ENCODE measurements around the gene ZGPAT.
"Not testable (repeated sequence)": the region's sequence is repeated elsewhere in the genome, so short reads cannot be mapped to it uniquely, and the experiment has no call there.

The ZGPAT gene, protein sequence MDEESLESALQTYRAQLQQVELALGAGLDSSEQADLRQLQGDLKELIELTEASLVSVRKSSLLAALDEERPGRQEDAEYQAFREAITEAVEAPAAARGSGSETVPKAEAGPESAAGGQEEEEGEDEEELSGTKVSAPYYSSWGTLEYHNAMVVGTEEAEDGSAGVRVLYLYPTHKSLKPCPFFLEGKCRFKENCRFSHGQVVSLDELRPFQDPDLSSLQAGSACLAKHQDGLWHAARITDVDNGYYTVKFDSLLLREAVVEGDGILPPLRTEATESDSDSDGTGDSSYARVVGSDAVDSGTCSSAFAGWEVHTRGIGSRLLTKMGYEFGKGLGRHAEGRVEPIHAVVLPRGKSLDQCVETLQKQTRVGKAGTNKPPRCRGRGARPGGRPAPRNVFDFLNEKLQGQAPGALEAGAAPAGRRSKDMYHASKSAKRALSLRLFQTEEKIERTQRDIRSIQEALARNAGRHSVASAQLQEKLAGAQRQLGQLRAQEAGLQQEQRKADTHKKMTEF

GRCh38 chr20:63707558-63708300, at the start of gene ZGPAT, which contains the start of gene ARFRP1:
ZGPAT (plus strand) TSS chr20:63708039; CDS start chr20:63708581, 542 bp downstream.
ARFRP1 (minus strand) TSS chr20:63707976; CDS start chr20:63707091, 885 bp downstream.
- no peak for DNase-seq (ENCODE audit: low read depth, low spot score)
- Histone ChIP-seq H3K9ac (ENCODE audit: insufficient read length) (peak within 1 kb of the TSS; percentile 82), H3K36me3 (ENCODE audit: insufficient read depth, low read length) (peaks cover 35% of the 10 kb centered on the region), H3K4me3 (peak within 1 kb of the TSS; percentile 96), H3K27ac (0 out of 2 replicates have a peak within 1 kb of the TSS, but pooled peaks have one; percentile 46), H3K9me3 (ENCODE audit: low read depth, low read length) (peaks cover 8% of the 10 kb centered on the region; the same call in 1 of the 2 replicates)
- TF ChIP-seq EZH2 (IDR thresholded peaks at IDR 0.05) (no peak), POLR2AphosphoS5 (IDR thresholded peaks at IDR 0.05; ENCODE audit: borderline replicate concordance, low read depth, low read length) (peak; percentile 77)

- H3K9me3 ChIP-seq (ENCODE audit: low read depth, low read length) = no peaks in the 10 kb centered on the region
- TF ChIP-seq EZH2 (IDR thresholded peaks at IDR 0.05) (no peak), FOXP2 (optimal IDR thresholded peaks at IDR 0.05; ENCODE audit: control extremely low read depth, extremely low read length, insufficient read depth) (no peak), POLR2AphosphoS5 (IDR thresholded peaks at IDR 0.05; ENCODE audit: borderline replicate concordance, low read depth, low read length) (no peak)
- no peak for DNase-seq (ENCODE audit: low read depth, low spot score)
- peak overlapping the region; percentile 95 for H3K9ac ChIP-seq (ENCODE audit: insufficient read length)
- H3K4me3 ChIP-seq = peak overlapping the region; percentile 100
- no peak overlapping the region for H3K27ac ChIP-seq
- H3K36me3 ChIP-seq (ENCODE audit: insufficient read depth, low read length) = peaks cover 17% of the 10 kb centered on the region; the same call in 1 of the 2 replicates
These were observed 49.1 kb upstream of the ZGPAT start for GRCh38 chr20:63658749-63659187.

DNA sequence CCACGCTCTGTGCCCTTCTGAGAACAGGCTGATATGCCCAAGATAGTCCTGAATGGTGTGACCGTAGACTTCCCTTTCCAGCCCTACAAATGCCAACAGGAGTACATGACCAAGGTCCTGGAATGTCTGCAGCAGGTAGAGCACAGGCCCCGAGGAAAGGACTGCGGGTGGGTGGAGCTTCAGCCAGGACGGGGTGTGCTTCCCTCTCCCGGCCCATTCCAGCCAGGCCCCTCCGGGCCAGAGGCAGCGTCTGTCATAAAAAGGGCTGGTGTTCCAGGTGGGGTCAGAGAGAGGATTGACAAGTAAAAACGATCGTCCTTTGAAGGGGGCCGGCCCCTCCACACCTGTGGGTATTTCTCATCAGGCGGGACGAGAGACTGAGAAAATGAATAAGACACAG, 48.5 kb upstream of the ZGPAT start:
- Histone ChIP-seq H3K36me3 (ENCODE audit: insufficient read depth, low read length) (peaks cover 17% of the 10 kb centered on the region; the same call in 1 of the 2 replicates), H3K4me3 (peak overlapping the region; percentile 100), H3K27ac (no peak overlapping the region), H3K9me3 (ENCODE audit: low read depth, low read length) (no peaks in the 10 kb centered on the region), H3K9ac (ENCODE audit: insufficient read length) (peak overlapping the region; percentile 95)
- DNase-seq (ENCODE audit: low read depth, low spot score) = no peak
- TF ChIP-seq EZH2 (IDR thresholded peaks at IDR 0.05) = no peak

- H3K9ac ChIP-seq (ENCODE audit: insufficient read length); H3K4me3 ChIP-seq; DNase-seq (ENCODE audit: low read depth, low spot score); H3K27ac ChIP-seq; H3K9me3 ChIP-seq (ENCODE audit: low read depth, low read length): not testable (repeated sequence)
- peaks cover 17% of the 10 kb centered on the region; the same call in 1 of the 2 replicates for H3K36me3 ChIP-seq (ENCODE audit: insufficient read depth, low read length)
These were observed 47.7 kb upstream of the ZGPAT start for GRCh38 chr20:63660174-63660573.

GRCh38 chr20:63660622-63661021, 47.2 kb upstream of the ZGPAT start:
- Histone ChIP-seq H3K9ac (ENCODE audit: insufficient read length) (no peak overlapping the region), H3K36me3 (ENCODE audit: insufficient read depth, low read length) (peaks cover 17% of the 10 kb centered on the region; the same call in 1 of the 2 replicates), H3K4me3 (no peak overlapping the region), H3K27ac (no peak overlapping the region), H3K9me3 (ENCODE audit: low read depth, low read length) (no peaks in the 10 kb centered on the region)
- TF ChIP-seq POLR2AphosphoS5 (IDR thresholded peaks at IDR 0.05; ENCODE audit: borderline replicate concordance, low read depth, low read length) (no peak), EZH2 (IDR thresholded peaks at IDR 0.05) (no peak), FOXP2 (optimal IDR thresholded peaks at IDR 0.05; ENCODE audit: control extremely low read depth, extremely low read length, insufficient read depth) (no peak)
- no peak for DNase-seq (ENCODE audit: low read depth, low spot score)

- no peak overlapping the region for H3K27ac ChIP-seq
- TF ChIP-seq POLR2AphosphoS5 (IDR thresholded peaks at IDR 0.05; ENCODE audit: borderline replicate concordance, low read depth, low read length) (no peak), FOXP2 (optimal IDR thresholded peaks at IDR 0.05; ENCODE audit: control extremely low read depth, extremely low read length, insufficient read depth) (no peak), EZH2 (IDR thresholded peaks at IDR 0.05) (no peak)
- H3K9ac ChIP-seq (ENCODE audit: insufficient read length) = no peak overlapping the region
- DNase-seq (ENCODE audit: low read depth, low spot score) = no peak
- no peaks in the 10 kb centered on the region for H3K9me3 ChIP-seq (ENCODE audit: low read depth, low read length)
- peaks cover 20% of the 10 kb centered on the region; the same call in 1 of the 2 replicates for H3K36me3 ChIP-seq (ENCODE audit: insufficient read depth, low read length)
- H3K4me3 ChIP-seq = no peak overlapping the region
These were observed 46.7 kb upstream of the ZGPAT start for GRCh38 chr20:63661108-63661507.

DNA sequence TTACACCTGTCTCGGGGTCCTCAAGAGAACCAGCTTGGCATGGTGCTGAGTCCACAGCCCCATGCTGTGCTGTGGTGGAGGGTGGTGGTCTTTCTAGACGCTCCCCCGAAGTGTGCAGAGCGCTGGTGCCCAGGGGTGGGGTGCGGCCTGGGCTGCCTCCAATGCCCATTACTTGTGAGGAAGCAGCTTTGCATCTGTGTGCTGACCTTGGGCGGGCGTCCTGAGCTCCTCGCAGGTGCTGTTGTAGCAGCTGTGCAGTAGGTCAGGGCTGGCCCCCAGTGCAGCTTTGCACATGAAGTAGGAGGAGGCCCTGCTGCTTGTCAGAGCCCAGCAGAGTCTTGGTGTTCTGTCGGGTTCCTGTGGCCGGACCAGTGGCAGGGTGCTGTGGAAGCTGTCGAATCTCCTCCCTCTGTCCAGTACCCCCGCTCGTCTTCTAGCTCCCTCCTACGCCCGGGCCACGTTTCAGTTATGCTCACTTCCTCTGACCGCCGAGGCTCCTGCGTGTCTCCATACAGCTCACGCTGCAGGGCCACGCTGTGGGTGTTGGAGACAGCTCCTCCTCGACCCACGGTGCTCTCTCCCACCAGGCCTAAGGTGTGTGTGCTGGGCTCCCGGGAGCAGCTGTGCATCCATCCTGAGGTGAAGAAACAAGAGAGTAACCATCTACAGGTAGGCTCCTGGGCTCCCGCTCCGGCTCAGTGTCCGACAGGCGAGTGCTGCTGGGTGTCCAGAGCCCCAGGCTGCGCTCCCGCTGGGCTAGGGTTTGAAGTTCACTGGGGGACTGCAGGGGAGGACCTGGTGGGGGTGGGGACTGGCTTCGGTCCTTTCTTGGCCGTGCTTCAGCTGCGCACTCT, 45.7 kb upstream of the ZGPAT start:
- no peak for DNase-seq (ENCODE audit: low read depth, low spot score)
- H3K9ac ChIP-seq (ENCODE audit: insufficient read length) = no peak overlapping the region
- H3K27ac ChIP-seq = no peak overlapping the region
- peaks cover 24% of the 10 kb centered on the region for H3K36me3 ChIP-seq (ENCODE audit: insufficient read depth, low read length)
- TF ChIP-seq EZH2 (IDR thresholded peaks at IDR 0.05) (no peak), FOXP2 (optimal IDR thresholded peaks at IDR 0.05; ENCODE audit: control extremely low read depth, extremely low read length, insufficient read depth) (no peak), POLR2AphosphoS5 (IDR thresholded peaks at IDR 0.05; ENCODE audit: borderline replicate concordance, low read depth, low read length) (no peak)
- H3K4me3 ChIP-seq = no peak overlapping the region
- H3K9me3 ChIP-seq (ENCODE audit: low read depth, low read length) = no peaks in the 10 kb centered on the region

GRCh38 chr20:63662813-63663189, 45.0 kb upstream of the ZGPAT start:
- Histone ChIP-seq H3K9me3 (ENCODE audit: low read depth, low read length) (no peaks in the 10 kb centered on the region), H3K9ac (ENCODE audit: insufficient read length) (no peak overlapping the region), H3K36me3 (ENCODE audit: insufficient read depth, low read length) (peaks cover 31% of the 10 kb centered on the region), H3K27ac (no peak overlapping the region), H3K4me3 (no peak overlapping the region)
- TF ChIP-seq FOXP2 (optimal IDR thresholded peaks at IDR 0.05; ENCODE audit: control extremely low read depth, extremely low read length, insufficient read depth) (no peak), POLR2AphosphoS5 (IDR thresholded peaks at IDR 0.05; ENCODE audit: borderline replicate concordance, low read depth, low read length) (no peak), EZH2 (IDR thresholded peaks at IDR 0.05) (no peak)
- no peak for DNase-seq (ENCODE audit: low read depth, low spot score)

Data from SK-N-MC (cell line).